Liver (tissue), 3 donors: ENCODE measurements around the gene NOVA2.

Experiments
- ATF3 ChIP-seq: IDR thresholded peaks from 2 replicates; pipeline ENCODE4 v1.6.1; 2016; ENCODE audit warnings: antibody characterized with exemption
- CTCF ChIP-seq: fragments of 150-350 bp; IDR thresholded peaks from 2 replicates; pipeline ENCODE4 v1.5.1; 2017; ENCODE audit warnings: improper control_type of control experiment, low read depth, low read length; ENCODE audit not compliant: missing input control
- GABPA ChIP-seq, 2 donors: IDR thresholded peaks in 1 of 2; conservative IDR thresholded peaks in 1 of 2; 2 replicates each; pipeline ENCODE4 v1.6.1; 2016; ENCODE audit warnings: antibody characterized with exemption in 2 of 2, mild to moderate bottlenecking in 1 of 2, moderate library complexity in 1 of 2
- MAX ChIP-seq: IDR thresholded peaks from 2 replicates; pipeline ENCODE4 v1.6.1; 2016; ENCODE audit warnings: antibody characterized with exemption
- NR2F2 ChIP-seq: IDR thresholded peaks from 2 replicates; pipeline ENCODE4 v1.6.1; 2016; ENCODE audit warnings: antibody characterized with exemption
- RAD21 ChIP-seq, 2 donors: IDR thresholded peaks; 2 replicates each; pipeline ENCODE4 v1.6.1; 2016; ENCODE audit warnings: antibody characterized with exemption in 2 of 2, mild to moderate bottlenecking in 2 of 2
- REST ChIP-seq: IDR thresholded peaks from 2 replicates; pipeline ENCODE4 v1.6.1; 2016; ENCODE audit warnings: antibody characterized with exemption, mild to moderate bottlenecking
- RXRA ChIP-seq, 2 donors: IDR thresholded peaks; 2 replicates each; pipeline ENCODE4 v1.6.1; 2017 to 2018; ENCODE audit warnings: antibody characterized with exemption in 2 of 2, mild to moderate bottlenecking in 1 of 2
- TAF1 ChIP-seq: conservative IDR thresholded peaks from 2 replicates; pipeline ENCODE4 v1.6.1; 2016; ENCODE audit warnings: antibody characterized with exemption, mild to moderate bottlenecking
- donor health status: healthy.
- donor health status: healthy.

- TF ChIP-seq MAX (no peak), RAD21 (IDR thresholded peaks at IDR 0.05) (no peak), NR2F2 (no peak), CTCF (no peak), ATF3 (no peak), REST (no peak), RXRA (IDR thresholded peaks at IDR 0.05) (no peak), GABPA (IDR thresholded peaks at IDR 0.05 in 1 of 2, conservative IDR thresholded peaks at IDR 0.05 in 1 of 2) (no peak), TAF1 (no peak)
Observed at GRCh38 chr19:46002678-46003275, 29.1 kb upstream of the NOVA2 start.
